ENCODE data around the gene PSMA6. TPM values are rescaled to one million over a fixed set of nuclear protein-coding genes. Genes with fewer than 3 reads are reported as not detected.
"Not testable (repeated sequence)": the region's sequence is repeated elsewhere in the genome, so short reads cannot be mapped to it uniquely, and the experiment has no call there.

The PSMA6 gene
- total and polyA plus RNA-seq, 3 experiments from 2014 or later: 305 to 400 (median 399) TPM

DNA sequence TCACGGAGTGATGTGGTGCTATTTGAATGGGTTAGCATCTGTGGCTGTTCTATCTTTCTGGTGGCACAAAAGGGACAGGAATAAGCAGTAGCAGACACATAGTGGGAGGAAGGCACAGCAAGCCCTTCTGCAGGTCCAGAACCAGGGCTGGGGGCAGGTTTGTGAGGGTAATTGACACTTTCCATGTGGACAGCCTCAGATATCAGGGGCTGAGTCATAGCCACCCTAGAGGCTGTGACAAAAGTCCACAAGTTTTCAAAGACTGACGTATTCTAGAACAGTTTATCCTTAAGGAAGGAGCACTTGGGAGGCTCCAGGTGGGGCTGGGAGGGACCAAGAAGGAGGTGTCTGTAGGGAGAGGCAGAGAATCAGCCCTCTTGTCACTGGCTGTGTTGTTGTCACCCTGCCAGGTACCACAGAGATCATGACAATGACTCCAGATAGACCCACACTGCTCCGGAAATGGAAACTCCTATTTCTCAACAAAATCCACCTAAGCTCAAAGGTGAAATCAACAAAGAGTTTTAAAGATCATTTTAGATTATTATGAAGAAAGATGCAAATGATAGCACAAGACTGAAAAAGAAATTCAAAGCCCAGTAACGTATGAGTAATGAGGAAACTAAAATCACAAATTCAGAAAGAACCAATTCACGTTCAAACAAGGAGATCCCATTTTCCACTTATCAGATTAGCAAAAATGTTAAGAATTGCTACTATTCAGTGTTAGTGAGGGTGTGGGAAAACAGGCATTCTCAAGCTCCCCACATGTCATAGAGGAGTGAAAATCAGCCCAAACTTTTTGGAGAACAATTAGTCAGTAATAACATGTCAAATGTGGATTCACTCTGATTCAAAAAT lies 64.0 kb downstream of the PSMA6 start:
- H3K4me1 ChIP-seq (ENCODE audit: insufficient read depth, low read length): peaks cover 4% of the 10 kb centered on the region
- no peak overlapping the region for H3K27ac ChIP-seq (ENCODE audit: low read depth, low read length)
- no peak for DNase-seq
- H3K4me3 Mint-ChIP-seq: no peak overlapping the region
- H3K4me1 Mint-ChIP-seq: peaks cover 9 to 13% (median 10%) of the 10 kb centered on the region in 3 donors
- peak overlapping the region in 2 of 8 donors; percentile 9 to 25 for H3K27ac Mint-ChIP-seq
- H3K27me3 ChIP-seq (ENCODE audit: insufficient read depth, low read length, poor library complexity, severe bottlenecking): no peaks in the 10 kb centered on the region
- no peaks in the 10 kb centered on the region for H3K9me3 ChIP-seq (ENCODE audit: low read length)
- H3K36me3 ChIP-seq (ENCODE audit: insufficient read depth, low read length): no peaks in the 10 kb centered on the region
- no peak overlapping the region for H3K4me3 ChIP-seq (ENCODE audit: low read length)
- POLR2A ChIA-PET: no interaction called here
- H3K27me3 Mint-ChIP-seq: no peaks in the 10 kb centered on the region
- H3K36me3 Mint-ChIP-seq: no peaks in the 10 kb centered on the region
- H3K9me3 Mint-ChIP-seq: no peaks in the 10 kb centered on the region
- CTCF ChIA-PET: no interaction called here

- H3K4me3 Mint-ChIP-seq; H3K4me1 ChIP-seq (ENCODE audit: insufficient read depth, low read length); H3K9me3 Mint-ChIP-seq; POLR2A ChIA-PET; H3K4me3 ChIP-seq (ENCODE audit: low read length); H3K36me3 ChIP-seq (ENCODE audit: insufficient read depth, low read length); H3K4me1 Mint-ChIP-seq; H3K9me3 ChIP-seq (ENCODE audit: low read length); CTCF ChIA-PET; H3K27me3 ChIP-seq (ENCODE audit: insufficient read depth, low read length, poor library complexity, severe bottlenecking); H3K27me3 Mint-ChIP-seq; H3K27ac ChIP-seq (ENCODE audit: low read depth, low read length); H3K36me3 Mint-ChIP-seq; DNase-seq: not testable (repeated sequence)
- peak overlapping the region in 2 of 8 donors; percentile 83 to 92 for H3K27ac Mint-ChIP-seq
These were observed 67.5 kb downstream of the PSMA6 start for GRCh38 chr14:35359655-35360054.

- Mint-ChIP-seq H3K4me3 (no peak overlapping the region), H3K9me3 (no peaks in the 10 kb centered on the region), H3K27ac (no peak overlapping the region), H3K27me3 (no peaks in the 10 kb centered on the region), H3K4me1 (peaks cover 5 to 17% (median 7%) of the 10 kb centered on the region in 3 donors), H3K36me3 (no peaks in the 10 kb centered on the region)
- DNase-seq: no peak
- Histone ChIP-seq H3K4me3 (ENCODE audit: low read length) (no peak overlapping the region), H3K36me3 (ENCODE audit: insufficient read depth, low read length) (no peaks in the 10 kb centered on the region), H3K27me3 (ENCODE audit: insufficient read depth, low read length, poor library complexity, severe bottlenecking) (no peaks in the 10 kb centered on the region), H3K9me3 (ENCODE audit: low read length) (no peaks in the 10 kb centered on the region), H3K27ac (ENCODE audit: low read depth, low read length) (no peak overlapping the region), H3K4me1 (ENCODE audit: insufficient read depth, low read length) (no peaks in the 10 kb centered on the region)
- POLR2A ChIA-PET: no interaction called here
- CTCF ChIA-PET: no interaction called here
These were observed 68.9 kb downstream of the PSMA6 start for GRCh38 chr14:35361141-35361480.

DNA sequence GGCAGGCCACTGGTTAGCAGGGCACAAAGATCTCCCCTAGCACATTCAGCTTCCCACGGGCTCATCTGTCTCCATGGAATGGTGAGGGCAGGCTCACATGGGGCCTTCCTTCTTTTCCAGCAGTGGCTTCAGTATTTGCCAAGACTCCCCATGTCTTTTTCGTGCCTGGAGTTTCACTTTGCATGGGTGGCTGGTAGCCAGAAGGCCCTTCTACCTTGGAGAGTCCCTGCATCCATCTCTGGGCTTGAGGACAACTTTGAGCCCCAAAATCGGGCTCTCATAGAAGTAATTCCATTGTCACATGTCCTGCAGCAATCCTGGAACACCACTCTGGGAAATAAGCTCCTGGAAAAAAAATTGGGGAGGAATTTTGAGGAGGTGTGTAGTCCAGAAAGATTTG lies 70.3 kb downstream of the PSMA6 start:
- Histone ChIP-seq H3K27me3 (ENCODE audit: insufficient read depth, low read length, poor library complexity, severe bottlenecking) (no peaks in the 10 kb centered on the region), H3K9me3 (ENCODE audit: low read length) (no peaks in the 10 kb centered on the region), H3K36me3 (ENCODE audit: insufficient read depth, low read length) (no peaks in the 10 kb centered on the region), H3K27ac (ENCODE audit: low read depth, low read length) (no peak overlapping the region), H3K4me1 (ENCODE audit: insufficient read depth, low read length) (peaks cover 11% of the 10 kb centered on the region), H3K4me3 (ENCODE audit: low read length) (no peak overlapping the region)
- Mint-ChIP-seq H3K9me3 (no peaks in the 10 kb centered on the region), H3K27ac (no peak overlapping the region), H3K4me3 (no peak overlapping the region), H3K27me3 (no peaks in the 10 kb centered on the region), H3K36me3 (no peaks in the 10 kb centered on the region), H3K4me1 (peaks cover 12 to 25% (median 14%) of the 10 kb centered on the region in 3 donors)
- ChIA-PET POLR2A (no interaction called here), CTCF (no interaction called here)
- no peak for DNase-seq

- CTCF ChIA-PET: interaction anchor here (1.0 kb wide), 1 partner anchor 18 kb away, joined by 4 read pairs; no protein-coding TSS in a partner anchor
- POLR2A ChIA-PET: no interaction called here
- no peaks in the 10 kb centered on the region for H3K36me3 ChIP-seq (ENCODE audit: insufficient read depth, low read length)
These were observed 70.8 kb downstream of the PSMA6 start for GRCh38 chr14:35362911-35363374.

GRCh38 chr14:35365130-35366055 lies 73.2 kb downstream of the PSMA6 start:
- peak overlapping the region; percentile 54 for H3K27ac ChIP-seq (ENCODE audit: low read depth, low read length)
- Mint-ChIP-seq H3K27ac (peak overlapping the region in 4 of 8 donors; percentile 56 to 72 (median 60)), H3K4me3 (no peak overlapping the region), H3K36me3 (no peaks in the 10 kb centered on the region), H3K9me3 (peaks cover 0 to under 1% (median 0%) of the 10 kb centered on the region in 5 donors), H3K4me1 (peaks cover 24 to 38% (median 28%) of the 10 kb centered on the region in 3 donors), H3K27me3 (no peaks in the 10 kb centered on the region)
- DNase-seq: peak in 1 of 5 donors; percentile 60
- H3K9me3 ChIP-seq (ENCODE audit: low read length): no peaks in the 10 kb centered on the region
- H3K36me3 ChIP-seq (ENCODE audit: insufficient read depth, low read length): no peaks in the 10 kb centered on the region
- ChIA-PET CTCF (interaction anchor here (0.6 to 1.5 kb wide), 3 partner anchors 26 to 40 kb away, joined by 3 to 7 read pairs (median 3); partner anchors contain the start of gene NFKBIA), POLR2A (interaction anchor here (1.2 kb wide), 1 partner anchor 46 kb away, joined by 8 read pairs; no protein-coding TSS in a partner anchor)
- no peaks in the 10 kb centered on the region for H3K27me3 ChIP-seq (ENCODE audit: insufficient read depth, low read length, poor library complexity, severe bottlenecking)
- peaks cover 27% of the 10 kb centered on the region for H3K4me1 ChIP-seq (ENCODE audit: insufficient read depth, low read length)
- no peak overlapping the region for H3K4me3 ChIP-seq (ENCODE audit: low read length)

More at GRCh38 chr14:35362911-35363374, 70.8 kb downstream of the PSMA6 start:
- no peak for DNase-seq
- peaks cover 15% of the 10 kb centered on the region for H3K4me1 ChIP-seq (ENCODE audit: insufficient read depth, low read length)
- H3K4me3 ChIP-seq (ENCODE audit: low read length): no peak overlapping the region
- H3K27ac ChIP-seq (ENCODE audit: low read depth, low read length): no peak overlapping the region
- Mint-ChIP-seq H3K4me1 (peaks cover 17 to 30% (median 19%) of the 10 kb centered on the region in 3 donors), H3K36me3 (no peaks in the 10 kb centered on the region), H3K27me3 (no peaks in the 10 kb centered on the region), H3K4me3 (no peak overlapping the region), H3K27ac (no peak overlapping the region), H3K9me3 (no peaks in the 10 kb centered on the region)
- no peaks in the 10 kb centered on the region for H3K9me3 ChIP-seq (ENCODE audit: low read length)
- no peaks in the 10 kb centered on the region for H3K27me3 ChIP-seq (ENCODE audit: insufficient read depth, low read length, poor library complexity, severe bottlenecking)

DNA sequence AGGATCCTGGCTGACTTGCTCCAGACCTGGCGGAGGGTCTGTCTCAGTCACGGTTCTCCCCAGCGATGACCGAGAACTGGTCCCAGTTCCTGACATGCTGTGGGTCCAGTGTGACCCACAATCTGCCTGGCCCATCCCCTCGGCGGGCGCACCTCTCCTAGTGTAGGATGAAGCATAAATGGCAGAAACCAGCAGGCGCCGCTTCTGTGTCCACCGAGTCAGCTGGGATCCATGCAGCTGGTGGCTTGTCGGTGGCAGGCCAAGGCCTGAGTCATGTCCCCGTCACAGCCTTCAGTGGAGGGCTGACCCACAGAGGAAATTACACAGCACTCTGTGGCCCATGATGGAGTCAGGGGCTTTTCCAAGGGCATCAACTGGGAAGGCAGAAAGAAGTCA lies 73.9 kb downstream of the PSMA6 start:
- peaks cover 0 to 5% (median 0%) of the 10 kb centered on the region in 3 donors for H3K36me3 Mint-ChIP-seq
- H3K27ac ChIP-seq (ENCODE audit: low read depth, low read length): peak overlapping the region; percentile 54
- H3K27me3 Mint-ChIP-seq: no peaks in the 10 kb centered on the region
- peaks cover 27% of the 10 kb centered on the region for H3K4me1 ChIP-seq (ENCODE audit: insufficient read depth, low read length)
- H3K4me3 ChIP-seq (ENCODE audit: low read length): no peak overlapping the region
- peaks cover 24 to 38% (median 28%) of the 10 kb centered on the region in 3 donors for H3K4me1 Mint-ChIP-seq
- peaks cover 4 to 7% (median 4%) of the 10 kb centered on the region in 5 donors for H3K9me3 Mint-ChIP-seq
- no peaks in the 10 kb centered on the region for H3K9me3 ChIP-seq (ENCODE audit: low read length)
- H3K36me3 ChIP-seq (ENCODE audit: insufficient read depth, low read length): no peaks in the 10 kb centered on the region
- ChIA-PET POLR2A (interaction anchor here (3.0 kb wide), 1 partner anchor 37 kb away, joined by 34 read pairs; the partner anchor contains the start of gene NFKBIA), CTCF (interaction anchor here (1.1 to 1.5 kb wide), 2 partner anchors 28 to 39 kb away, joined by 3 to 7 read pairs; partner anchors contain the start of gene NFKBIA)
- no peak overlapping the region for H3K4me3 Mint-ChIP-seq
- DNase-seq: no peak
- H3K27me3 ChIP-seq (ENCODE audit: insufficient read depth, low read length, poor library complexity, severe bottlenecking): no peaks in the 10 kb centered on the region
- H3K27ac Mint-ChIP-seq: peak overlapping the region in 1 of 8 donors; percentile 72

Measured in CD8-positive, alpha-beta memory T cell (primary cell).